Duodenal mucosa (tissue), 2 donors: ENCODE data around the gene CCDC175.

ENCODE experiments used
- H3K27ac ChIP-seq: one replicate; pipeline ENCODE4 v1.7.0; 2013; ENCODE audit warnings: low read depth, low read length
- H3K27me3 ChIP-seq, 2 donors: one replicate each; pipeline ENCODE4 v1.7.0; 2013; ENCODE audit warnings: low read length in 2 of 2, control low read depth in 1 of 2; ENCODE audit not compliant: insufficient read depth in 2 of 2, control insufficient read depth in 1 of 2
- H3K36me3 ChIP-seq, 2 donors: one replicate each; pipeline ENCODE4 v1.7.0; 2013; ENCODE audit warnings: low read length in 2 of 2, control low read depth in 1 of 2; ENCODE audit not compliant: insufficient read depth in 2 of 2, control insufficient read depth in 1 of 2
- H3K4me1 ChIP-seq, 2 donors: one replicate each; pipeline ENCODE4 v1.7.0; 2013; ENCODE audit warnings: low read length in 2 of 2, control low read depth in 1 of 2; ENCODE audit not compliant: insufficient read depth in 2 of 2, control insufficient read depth in 1 of 2
- H3K4me3 ChIP-seq, 2 donors: one replicate each; pipeline ENCODE4 v1.7.0; 2013; ENCODE audit warnings: low read length in 2 of 2, low read depth in 1 of 2
- H3K9ac ChIP-seq, 2 donors: one replicate each; pipeline ENCODE4 v1.7.0; 2013; ENCODE audit warnings: low read length in 2 of 2, low read depth in 1 of 2
- H3K9me3 ChIP-seq, 2 donors: one replicate each; pipeline ENCODE4 v1.7.0; 2013; ENCODE audit warnings: low read length in 2 of 2, control low read depth in 1 of 2; ENCODE audit not compliant: control insufficient read depth in 1 of 2

CCDC175 gene

GRCh38 chr14:59541731-59542130, 34.9 kb downstream of the CCDC175 start:
- H3K4me1 ChIP-seq = no peaks in the 10 kb centered on the region
- no peak overlapping the region for H3K27ac ChIP-seq
- H3K9ac ChIP-seq = no peak overlapping the region
- no peaks in the 10 kb centered on the region for H3K27me3 ChIP-seq
- no peaks in the 10 kb centered on the region for H3K36me3 ChIP-seq
- H3K4me3 ChIP-seq = no peak overlapping the region
- no peaks in the 10 kb centered on the region for H3K9me3 ChIP-seq

DNA sequence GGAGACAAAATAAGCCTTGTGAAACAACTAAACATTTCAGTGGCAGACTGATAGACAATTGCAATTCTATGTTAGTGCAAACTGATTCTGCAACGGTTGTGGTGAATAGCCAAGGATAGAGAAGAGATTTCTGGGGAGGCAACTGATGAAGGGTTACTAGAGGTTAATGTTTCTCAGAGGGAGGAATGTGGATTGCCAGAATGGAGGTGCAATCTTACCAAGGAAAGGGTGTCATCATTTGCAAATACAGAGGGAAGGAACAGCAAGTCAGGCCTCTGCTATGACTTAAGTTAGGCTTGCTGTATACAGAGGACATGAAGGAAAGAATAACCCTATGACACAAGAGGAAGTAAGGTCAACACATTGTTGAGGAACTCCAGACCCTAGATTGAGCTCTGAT, 35.8 kb downstream of the CCDC175 start:
- Histone ChIP-seq H3K9ac (no peak overlapping the region), H3K4me1 (no peaks in the 10 kb centered on the region), H3K27me3 (no peaks in the 10 kb centered on the region), H3K36me3 (no peaks in the 10 kb centered on the region), H3K27ac (no peak overlapping the region), H3K9me3 (no peaks in the 10 kb centered on the region), H3K4me3 (no peak overlapping the region)

GRCh38 chr14:59538936-59539335, 37.7 kb downstream of the CCDC175 start:
- H3K9me3 ChIP-seq = no peaks in the 10 kb centered on the region

DNA sequence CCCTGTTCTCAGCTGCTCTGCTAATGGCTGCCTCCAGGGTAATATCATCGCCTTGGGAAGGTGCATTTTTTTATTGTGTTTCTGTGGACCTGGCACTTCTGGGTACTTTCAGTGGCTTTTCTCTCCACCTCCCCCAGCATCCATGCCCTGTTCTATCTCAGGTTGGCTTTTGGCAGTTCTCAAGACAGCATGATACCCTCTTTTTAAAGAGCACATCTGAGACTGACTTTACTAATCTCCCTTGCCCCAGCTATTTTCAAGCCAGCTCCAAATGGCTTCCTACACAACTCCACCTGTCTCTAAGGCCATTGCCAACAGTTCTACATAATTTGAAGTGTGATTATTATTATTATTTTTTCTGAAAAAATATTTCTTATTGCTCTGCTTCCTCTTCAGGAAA, 39.1 kb downstream of the CCDC175 start:
- no peak overlapping the region for H3K27ac ChIP-seq
- H3K4me3 ChIP-seq = no peak overlapping the region
- H3K36me3 ChIP-seq = no peaks in the 10 kb centered on the region
- H3K9ac ChIP-seq = no peak overlapping the region
- H3K27me3 ChIP-seq = no peaks in the 10 kb centered on the region
- no peaks in the 10 kb centered on the region for H3K9me3 ChIP-seq
- H3K4me1 ChIP-seq = no peaks in the 10 kb centered on the region

More at GRCh38 chr14:59538936-59539335, 37.7 kb downstream of the CCDC175 start:
- Histone ChIP-seq H3K36me3 (no peaks in the 10 kb centered on the region), H3K9ac (no peak overlapping the region), H3K4me1 (no peaks in the 10 kb centered on the region), H3K27me3 (no peaks in the 10 kb centered on the region), H3K4me3 (no peak overlapping the region), H3K27ac (no peak overlapping the region)

DNA sequence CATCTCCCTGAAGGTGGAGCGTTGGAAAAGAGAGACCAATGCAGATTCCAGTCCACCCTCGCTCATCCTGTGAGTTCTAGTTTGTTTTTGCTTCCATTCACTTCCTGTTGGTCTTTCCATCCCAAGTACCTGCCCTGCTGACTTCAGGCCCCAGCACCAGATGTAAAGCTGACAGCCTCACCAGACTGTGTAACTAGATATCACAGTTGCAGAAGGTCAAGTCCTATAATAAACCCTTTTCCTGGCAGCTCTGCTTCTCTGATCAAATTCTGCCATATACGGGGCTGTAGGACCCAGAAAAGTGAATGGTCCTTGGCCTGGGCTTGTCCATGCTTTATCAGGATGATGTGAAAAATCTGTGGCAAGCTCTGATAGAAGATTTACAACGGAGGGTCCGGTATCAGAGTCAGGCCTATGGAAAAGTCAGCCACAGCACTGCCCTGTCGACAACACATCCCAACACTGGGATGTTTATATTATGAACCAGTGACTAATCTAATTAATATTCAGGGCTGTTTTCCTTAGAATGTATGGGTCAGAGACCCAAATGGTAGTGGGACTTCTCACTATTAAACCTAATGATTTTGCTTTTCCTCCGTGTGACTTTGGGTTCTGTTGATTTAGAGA, 42.1 kb downstream of the CCDC175 start:
- Histone ChIP-seq H3K27ac (no peak overlapping the region), H3K27me3 (no peaks in the 10 kb centered on the region), H3K4me1 (no peaks in the 10 kb centered on the region), H3K36me3 (no peaks in the 10 kb centered on the region), H3K4me3 (no peak overlapping the region), H3K9me3 (no peaks in the 10 kb centered on the region), H3K9ac (no peak overlapping the region)

- no peaks in the 10 kb centered on the region for H3K9me3 ChIP-seq
- H3K4me1 ChIP-seq = no peaks in the 10 kb centered on the region
- no peak overlapping the region for H3K9ac ChIP-seq
- H3K27ac ChIP-seq = no peak overlapping the region
- H3K4me3 ChIP-seq = no peak overlapping the region
- H3K36me3 ChIP-seq = no peaks in the 10 kb centered on the region
- no peaks in the 10 kb centered on the region for H3K27me3 ChIP-seq
Measured at GRCh38 chr14:59532419-59532818, 44.2 kb downstream of the CCDC175 start.

DNA sequence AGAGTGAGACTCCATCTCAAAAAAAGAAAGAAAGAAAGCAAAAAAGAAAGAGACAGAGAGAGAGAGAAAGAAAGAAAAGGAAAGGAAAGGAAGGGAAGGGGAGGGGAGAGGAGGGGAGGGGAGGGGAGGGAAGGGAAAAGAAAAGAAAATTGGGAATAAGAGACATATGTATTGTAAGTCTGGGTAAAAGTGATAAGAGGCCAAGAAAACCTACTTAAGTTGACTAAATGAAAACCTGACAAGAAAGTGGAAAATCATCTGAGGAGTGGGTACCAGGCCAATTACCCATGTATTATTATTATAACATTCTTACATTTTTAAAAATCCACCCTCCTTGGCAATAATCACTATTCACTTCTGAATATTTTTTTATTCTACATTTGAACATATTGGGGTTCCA, 46.3 kb downstream of the CCDC175 start:
- Histone ChIP-seq H3K27ac (no peak overlapping the region), H3K9me3 (no peaks in the 10 kb centered on the region), H3K9ac (no peak overlapping the region), H3K27me3 (no peaks in the 10 kb centered on the region), H3K4me1 (no peaks in the 10 kb centered on the region), H3K4me3 (no peak overlapping the region), H3K36me3 (no peaks in the 10 kb centered on the region)

GRCh38 chr14:59529189-59529588, 47.4 kb downstream of the CCDC175 start:
- Histone ChIP-seq H3K4me3 (no peak overlapping the region), H3K9ac (no peak overlapping the region), H3K36me3 (no peaks in the 10 kb centered on the region), H3K27ac (no peak overlapping the region), H3K4me1 (no peaks in the 10 kb centered on the region), H3K9me3 (no peaks in the 10 kb centered on the region), H3K27me3 (no peaks in the 10 kb centered on the region)

GRCh38 chr14:59520224-59520623, 56.4 kb downstream of the CCDC175 start:
- Histone ChIP-seq H3K9ac (no peak overlapping the region), H3K27me3 (no peaks in the 10 kb centered on the region), H3K9me3 (no peaks in the 10 kb centered on the region), H3K4me1 (no peaks in the 10 kb centered on the region), H3K4me3 (no peak overlapping the region), H3K36me3 (no peaks in the 10 kb centered on the region), H3K27ac (no peak overlapping the region)

DNA sequence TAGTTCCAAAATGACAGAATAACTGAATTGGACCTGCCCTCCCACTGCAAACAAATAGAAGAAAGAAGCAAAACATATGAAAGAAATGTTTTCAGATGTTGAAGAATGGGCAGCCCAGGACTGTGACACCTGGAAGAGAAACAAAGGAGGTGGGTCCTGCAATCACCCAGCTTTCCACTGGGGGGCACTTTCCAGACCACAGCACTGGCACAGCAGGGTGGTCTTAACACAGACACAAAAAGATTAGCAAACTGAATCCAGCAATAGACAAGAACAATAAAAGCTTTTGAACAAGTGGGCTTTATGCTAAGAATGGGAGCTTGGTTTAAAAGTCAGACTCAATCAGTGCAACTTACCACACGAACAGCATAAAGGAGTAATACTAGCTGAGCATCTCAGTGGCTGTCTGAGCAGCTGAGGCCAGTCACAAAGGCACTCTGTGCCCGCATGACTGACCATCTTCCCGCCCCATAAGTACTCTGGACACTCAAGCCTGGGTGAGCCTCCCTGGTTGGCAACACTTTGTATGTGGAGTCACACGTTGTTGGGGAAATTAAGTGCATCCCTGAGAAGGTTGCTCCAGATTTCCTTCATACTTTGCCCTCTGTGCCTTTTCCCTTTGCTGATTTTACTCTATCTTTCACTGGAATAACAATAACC, 64.6 kb downstream of the CCDC175 start:
- Histone ChIP-seq H3K9ac (no peak overlapping the region), H3K27ac (no peak overlapping the region), H3K4me1 (no peaks in the 10 kb centered on the region), H3K9me3 (no peaks in the 10 kb centered on the region), H3K27me3 (no peaks in the 10 kb centered on the region), H3K4me3 (no peak overlapping the region), H3K36me3 (no peaks in the 10 kb centered on the region)
